CD4-positive, alpha-beta T cell treated with Interleukin-6 at 100 ng/mL for 8 hours (primary cell): Measurements from ENCODE around the gene FPGT.
"Not testable (repeated sequence)": the region's sequence is repeated elsewhere in the genome, so short reads cannot be mapped to it uniquely, and the experiment has no call there.

Experiments
- DNase-seq: peaks from one replicate; pipeline ENCODE4 v3.0.0-alpha.2; 2020; ENCODE audit warnings: mixed read lengths, low spot score

Gene FPGT

DNA sequence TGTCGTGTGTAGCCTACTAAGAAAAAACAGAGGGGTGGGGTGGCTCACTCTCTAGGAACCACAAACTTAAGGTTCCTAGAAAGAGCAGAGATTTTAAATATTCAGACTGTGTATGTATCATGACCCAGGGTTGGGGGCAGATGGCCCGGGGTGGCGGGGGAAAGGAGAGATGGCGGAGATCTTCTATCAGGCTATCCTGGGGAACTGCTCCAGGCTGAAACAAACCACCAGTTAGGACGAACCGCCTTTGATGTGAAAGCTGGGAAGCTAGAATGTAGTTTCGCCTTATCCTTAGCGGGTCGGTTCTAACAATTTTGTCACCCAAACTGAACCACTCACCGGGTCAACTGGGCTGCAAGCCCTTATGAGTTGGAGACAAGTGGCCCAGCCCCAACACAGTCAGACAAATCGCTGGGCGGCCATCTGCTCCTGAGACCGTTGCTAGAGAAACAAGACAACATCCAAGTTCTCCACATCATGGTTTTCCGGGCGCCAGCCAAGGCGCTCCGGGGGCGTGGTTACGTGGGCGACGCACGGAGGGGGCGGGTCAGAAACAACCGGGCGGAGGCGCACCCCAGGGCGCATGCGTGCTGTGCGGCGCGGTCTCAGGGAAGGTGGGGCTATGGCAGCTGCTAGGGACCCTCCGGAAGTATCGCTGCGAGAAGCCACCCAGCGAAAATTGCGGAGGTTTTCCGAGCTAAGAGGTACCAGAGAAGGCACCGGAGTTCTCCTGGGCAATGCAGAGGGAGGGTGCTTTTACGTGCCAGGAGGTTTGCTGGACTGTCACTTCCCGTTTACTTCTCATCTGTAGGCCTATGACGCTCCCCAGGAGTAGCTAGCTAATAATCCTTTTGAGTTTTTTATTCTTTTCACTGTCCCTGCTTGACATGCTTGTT is at the start of gene FPGT, which contains the start of gene LRRIQ3:
TSS of gene FPGT (plus strand) at position 586 of the 896 bp plus-strand sequence. CDS start at position 623, 37 bp downstream.
TSS of gene LRRIQ3 (minus strand) at position 520 of the 896 bp plus-strand sequence. CDS start 14,492 bp downstream, outside the sequence.
- DNase-seq = peak; percentile 95

- DNase-seq = no peak
These were observed 38.0 kb upstream of the FPGT start for GRCh38 chr1:74160046-74160445.

DNA sequence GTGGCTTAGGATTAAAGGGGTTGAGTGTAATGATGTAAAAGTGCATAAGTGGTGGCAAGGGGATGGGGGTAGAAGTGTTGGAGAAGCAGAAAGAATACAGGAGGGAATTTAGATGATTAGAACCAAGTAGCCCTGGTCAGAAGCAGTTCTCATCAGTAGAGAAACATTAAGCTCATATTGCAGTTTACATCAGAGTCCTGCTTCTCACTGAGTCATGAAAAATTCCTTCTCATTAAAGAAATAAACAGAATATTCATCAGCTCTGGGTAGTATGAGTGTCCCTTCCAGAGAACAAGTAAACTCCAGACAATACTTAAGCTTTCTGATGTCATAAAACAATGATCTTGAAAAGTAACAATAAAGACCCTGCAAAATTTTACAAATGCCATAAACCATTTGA is 36.5 kb upstream of the FPGT start:
- DNase-seq = no peak

- no peak for DNase-seq
These were observed 35.7 kb upstream of the FPGT start for GRCh38 chr1:74162333-74162732.

GRCh38 chr1:74174423-74174822 is 23.6 kb upstream of the FPGT start:
- DNase-seq = not testable (repeated sequence)

DNA sequence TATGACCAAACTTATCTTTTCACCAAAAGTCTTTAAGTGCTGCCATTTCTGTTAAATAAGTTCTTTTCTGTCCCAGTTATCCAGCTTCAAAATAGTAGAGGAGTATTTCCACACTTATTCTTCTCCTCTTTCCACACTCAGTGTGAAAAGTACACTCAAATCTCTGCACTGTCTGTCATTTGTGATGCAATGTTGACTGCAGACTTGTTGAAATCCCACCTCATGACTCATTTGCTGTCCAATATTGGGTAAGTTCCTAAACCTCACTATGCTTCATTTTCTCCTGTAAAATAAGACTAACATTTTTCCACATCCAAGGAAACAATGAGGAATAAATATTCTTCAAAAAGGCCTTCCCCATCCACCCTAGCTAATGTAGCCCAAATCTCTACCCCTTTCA is 17.6 kb upstream of the FPGT start:
- DNase-seq = no peak

DNA sequence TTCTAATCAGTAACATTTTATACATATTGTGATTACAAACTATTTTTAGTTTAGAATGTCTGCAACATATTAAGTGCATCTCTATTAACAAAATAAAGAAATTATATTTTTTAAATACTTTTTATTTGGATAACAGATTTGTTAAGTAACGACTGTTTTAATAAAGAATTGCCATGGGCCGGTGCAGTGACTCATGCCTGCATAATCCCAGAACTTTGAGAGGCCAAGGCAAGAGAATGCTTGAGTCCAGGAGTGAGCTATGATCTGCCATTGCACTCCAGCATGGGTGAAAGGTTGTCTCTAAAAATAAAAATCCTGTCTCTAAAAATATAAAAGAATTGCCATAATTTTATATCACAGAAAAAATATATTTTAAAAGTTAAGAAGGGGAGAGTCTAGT is 4.1 kb upstream of the FPGT start:
- no peak for DNase-seq

DNA sequence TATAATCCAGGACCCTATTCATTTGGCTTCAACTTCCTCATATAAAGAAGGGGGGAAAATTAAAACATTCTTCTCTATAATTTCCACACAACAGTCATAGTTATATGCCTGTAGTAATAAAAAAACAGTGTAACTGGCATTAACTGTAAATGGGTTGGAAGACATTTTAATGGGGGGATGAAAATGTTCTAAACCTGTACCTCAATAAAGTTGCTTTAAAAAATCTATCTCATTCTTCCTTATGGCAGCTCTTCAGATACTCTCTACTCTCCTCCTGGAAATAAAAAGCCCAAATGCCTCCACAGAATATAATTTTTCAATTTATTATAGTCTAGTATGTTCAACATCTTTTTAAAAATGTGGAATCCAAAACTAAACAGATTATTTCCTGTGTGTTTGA is 2.7 kb upstream of the FPGT start:
- DNase-seq = no peak

- no peak for DNase-seq
These were observed 787 bp upstream of the FPGT start for GRCh38 chr1:74197255-74197654.

GRCh38 chr1:74199504-74199903 is 1.5 kb downstream of the FPGT start:
- no peak for DNase-seq

- no peak for DNase-seq
These were observed 7.2 kb downstream of the FPGT start for GRCh38 chr1:74205266-74205665.

- no peak for DNase-seq
These were observed 17.2 kb downstream of the FPGT start for GRCh38 chr1:74215229-74215628.

- no peak for DNase-seq
These were observed 24.7 kb downstream of the FPGT start for GRCh38 chr1:74222701-74223100.

- DNase-seq = no peak
These were observed 25.4 kb downstream of the FPGT start for GRCh38 chr1:74223453-74223852.

- no peak for DNase-seq
These were observed 37.1 kb downstream of the FPGT start, which contains the start of gene TNNI3K for GRCh38 chr1:74235153-74235552. Gene TNNI3K, plus strand, starts transcription at chr1:74235387. Its CDS starts 65 bp downstream, at chr1:74235452.

DNA sequence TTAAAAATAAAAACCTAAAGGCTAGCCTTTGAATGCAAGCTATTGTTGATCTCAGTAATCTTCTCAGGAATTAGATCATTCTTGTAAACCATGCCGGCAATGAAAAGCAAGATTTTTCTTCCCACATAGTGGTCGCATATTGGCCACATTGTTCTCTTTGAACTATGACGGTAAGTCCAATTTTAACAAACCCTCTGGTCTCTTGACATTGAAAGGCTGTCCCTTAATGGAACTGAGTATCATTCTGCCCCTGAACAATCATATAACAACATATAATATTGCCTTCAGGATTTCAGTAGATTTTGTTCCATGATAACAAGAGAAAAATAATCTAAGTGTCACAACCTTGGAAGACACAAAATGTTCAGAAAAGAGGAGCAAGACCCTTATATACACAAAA is 38.4 kb downstream of the FPGT start:
- DNase-seq = no peak

- DNase-seq = no peak
These were observed 39.0 kb downstream of the FPGT start for GRCh38 chr1:74237035-74237434.

GRCh38 chr1:74237787-74238186 is 39.7 kb downstream of the FPGT start:
- no peak for DNase-seq

- no peak for DNase-seq
These were observed 47.2 kb downstream of the FPGT start for GRCh38 chr1:74245168-74245772.

DNA sequence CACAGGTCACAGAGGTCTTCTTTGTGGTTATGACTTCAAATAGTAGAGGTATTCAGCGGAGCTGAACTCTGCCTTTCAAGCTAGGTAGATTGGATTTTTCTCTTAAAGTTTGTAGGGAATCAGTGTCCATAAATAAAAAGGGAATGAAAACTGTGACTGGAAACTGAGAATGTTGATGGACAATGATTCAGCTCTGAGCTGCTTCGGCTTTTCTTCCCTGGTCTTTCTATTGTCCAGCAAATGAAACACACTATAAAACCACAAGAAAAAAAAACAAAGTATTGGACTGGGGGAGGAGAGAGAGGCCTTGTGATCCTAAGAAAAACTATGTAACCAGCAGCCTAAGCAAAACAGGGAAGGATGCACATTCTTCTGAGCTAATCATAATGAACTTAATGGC is 48.3 kb downstream of the FPGT start:
- no peak for DNase-seq

GRCh38 chr1:74247881-74248528 is 50.0 kb downstream of the FPGT start:
- DNase-seq = no peak

DNA sequence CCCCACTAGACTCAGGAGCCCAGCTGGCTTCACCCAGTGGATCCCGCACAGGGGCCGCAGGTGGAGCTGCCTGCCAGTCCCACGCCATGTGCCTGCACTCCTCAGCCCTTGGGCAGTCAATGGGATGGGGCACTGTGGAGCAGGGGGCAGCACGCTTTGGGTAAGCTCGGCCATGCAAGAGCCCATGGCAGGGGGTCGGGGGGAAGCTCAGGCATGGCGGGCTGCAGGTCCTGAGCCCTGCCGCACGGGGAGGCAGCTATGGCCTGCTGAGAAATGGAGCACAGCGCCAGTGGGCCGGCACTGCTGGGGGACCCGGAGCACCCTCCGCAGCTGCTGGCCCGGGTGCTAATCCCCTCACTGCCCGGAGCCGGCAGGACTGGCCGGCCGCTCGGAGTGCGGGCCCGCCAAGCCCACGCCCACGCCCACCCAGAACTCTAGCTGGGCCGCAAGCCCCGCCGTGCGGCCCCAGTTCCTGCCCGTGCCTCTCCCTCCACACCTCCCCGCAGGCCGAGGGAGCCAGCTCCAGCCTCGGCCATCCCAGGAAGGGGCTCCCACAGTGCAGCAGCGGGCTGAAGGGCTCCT is 55.3 kb downstream of the FPGT start:
- not testable (repeated sequence) for DNase-seq
